Measurements from ENCODE around the gene FBXO10. TPM values are rescaled to one million over a fixed set of nuclear protein-coding genes. Genes with fewer than 3 reads are reported as not detected.
"Not testable (repeated sequence)": the region's sequence is repeated elsewhere in the genome, so short reads cannot be mapped to it uniquely, and the experiment has no call there.

The FBXO10 gene
- total RNA-seq, 1 experiment from 2014 or later = 14.0 TPM

DNA sequence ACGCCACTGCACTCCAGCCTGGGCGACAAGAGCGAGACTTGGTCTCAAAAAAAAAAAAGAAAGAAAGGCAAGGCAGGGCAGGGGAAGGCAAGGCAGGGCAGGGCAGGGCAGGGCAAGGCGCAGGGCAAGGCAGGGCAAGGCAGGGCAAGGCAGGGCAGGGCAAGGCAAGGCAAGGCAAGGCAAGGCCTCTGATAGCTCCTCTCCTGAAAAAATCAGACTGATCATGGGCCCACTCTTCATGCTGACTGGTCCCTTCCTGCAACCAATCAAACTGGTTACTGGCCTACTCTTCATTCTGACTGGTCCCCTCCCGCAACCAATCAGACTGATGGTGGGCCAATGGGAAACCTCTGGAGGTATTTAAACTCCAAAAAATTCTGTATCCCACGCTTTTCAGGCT is 107.6 kb downstream of the FBXO10 start:
- CTCF ChIA-PET = no interaction called here
- H3K27me3 Mint-ChIP-seq (ENCODE audit: low read depth) = no peaks in the 10 kb centered on the region
- ATAC-seq (no peak), DNase-seq (ENCODE audit: low spot score) (no peak)
- H3K9me3 Mint-ChIP-seq = peaks cover 5% of the 10 kb centered on the region; the same call in 1 of the 2 replicates
- no peak for TF ChIP-seq SOX15 (CRISPR knock-in tag; IDR thresholded peaks at IDR 0.05)
- no peak for TF ChIP-seq RORB (CRISPR knock-in tag; IDR thresholded peaks at IDR 0.05)
- TF ChIP-seq NFYB (CRISPR knock-in tag; conservative IDR thresholded peaks at IDR 0.05; ENCODE audit: low read depth) = peak; percentile 76
- TF ChIP-seq ETV6 (CRISPR knock-in tag; IDR thresholded peaks at IDR 0.05) = no peak
- TF ChIP-seq SP1 (CRISPR knock-in tag; conservative IDR thresholded peaks at IDR 0.05) = no peak
- TF ChIP-seq, protein P1, sequence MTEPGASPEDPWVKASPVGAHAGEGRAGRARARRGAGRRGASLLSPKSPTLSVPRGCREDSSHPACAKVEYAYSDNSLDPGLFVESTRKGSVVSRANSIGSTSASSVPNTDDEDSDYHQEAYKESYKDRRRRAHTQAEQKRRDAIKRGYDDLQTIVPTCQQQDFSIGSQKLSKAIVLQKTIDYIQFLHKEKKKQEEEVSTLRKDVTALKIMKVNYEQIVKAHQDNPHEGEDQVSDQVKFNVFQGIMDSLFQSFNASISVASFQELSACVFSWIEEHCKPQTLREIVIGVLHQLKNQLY (CRISPR knock-in tag; IDR thresholded peaks at IDR 0.05) = no peak
- TF ChIP-seq ZBTB43 (CRISPR knock-in tag; IDR thresholded peaks at IDR 0.05) = no peak
- H3K27ac Mint-ChIP-seq = no peak overlapping the region
- peaks cover 41% of the 10 kb centered on the region for H3K4me1 Mint-ChIP-seq
- peak overlapping the region; percentile 38; the same call in 1 of the 2 replicates for H3K4me3 Mint-ChIP-seq
- H3K36me3 Mint-ChIP-seq = peaks cover 7% of the 10 kb centered on the region
- POLR2A ChIA-PET = interaction anchor here (0.7 kb wide), 1 partner anchor 41 kb away, joined by 4 read pairs; no protein-coding TSS in a partner anchor

GRCh38 chr9:37467530-37467929 is 108.7 kb downstream of the FBXO10 start:
- POLR2A ChIA-PET; H3K36me3 Mint-ChIP-seq; H3K27ac Mint-ChIP-seq; H3K4me3 Mint-ChIP-seq; H3K9me3 Mint-ChIP-seq; ATAC-seq; CTCF ChIA-PET; DNase-seq (ENCODE audit: low spot score); H3K27me3 Mint-ChIP-seq (ENCODE audit: low read depth): not testable (repeated sequence)
- peaks cover 46% of the 10 kb centered on the region for H3K4me1 Mint-ChIP-seq

- ATAC-seq = peak; percentile 7
- POLR2A ChIA-PET = interaction anchor here (0.5 to 1.9 kb wide), 4 partner anchors 15 to 496 kb away, joined by 3 to 7 read pairs (median 4); partner anchors contain the start of gene POLR1E
- Mint-ChIP-seq H3K36me3 (peaks cover 8% of the 10 kb centered on the region), H3K4me1 (peaks cover 37% of the 10 kb centered on the region), H3K4me3 (peak overlapping the region; percentile 98), H3K27ac (peak overlapping the region; percentile 100), H3K9me3 (no peaks in the 10 kb centered on the region), H3K27me3 (ENCODE audit: low read depth) (no peaks in the 10 kb centered on the region)
- TF ChIP-seq ZNF416 (CRISPR knock-in tag; IDR thresholded peaks at IDR 0.05) (peak; percentile 9; the same call in 1 of the 2 replicates), GTF2I (CRISPR knock-in tag; conservative IDR thresholded peaks at IDR 0.05) (no peak), PRDM15 (CRISPR knock-in tag; IDR thresholded peaks at IDR 0.05) (no peak), SP1 (CRISPR knock-in tag; conservative IDR thresholded peaks at IDR 0.05) (no peak), ZNF532 (CRISPR knock-in tag; IDR thresholded peaks at IDR 0.05; ENCODE audit: borderline replicate concordance) (0 out of 2 replicates have a peak, but pooled peaks have one; percentile 10), EMX1 (CRISPR knock-in tag; IDR thresholded peaks at IDR 0.05) (0 out of 2 replicates have a peak, but pooled peaks have one; percentile 24), ZNF232 (CRISPR knock-in tag; IDR thresholded peaks at IDR 0.05) (no peak), ZNF423 (CRISPR knock-in tag; IDR thresholded peaks at IDR 0.05) (peak; percentile 26; the same call in 1 of the 2 replicates), NFYB (CRISPR knock-in tag; conservative IDR thresholded peaks at IDR 0.05; ENCODE audit: low read depth) (no peak), JUN (CRISPR knock-in tag; IDR thresholded peaks at IDR 0.05) (peak; percentile 68), CREM (CRISPR knock-in tag; IDR thresholded peaks at IDR 0.05) (0 out of 2 replicates have a peak, but pooled peaks have one; percentile 13), MYBL2 (CRISPR knock-in tag; IDR thresholded peaks at IDR 0.05) (no peak), E2F4 (CRISPR knock-in tag; IDR thresholded peaks at IDR 0.05; ENCODE audit: borderline replicate concordance, low read depth) (no peak)
- peak; percentile 72 for DNase-seq (ENCODE audit: low spot score)
- CTCF ChIA-PET = interaction anchor here (0.7 to 2.2 kb wide), 4 partner anchors 14 to 935 kb away, joined by 3 to 16 read pairs (median 3); partner anchors contain the start of gene POLR1E
Measured at GRCh38 chr9:37466037-37466709, 110.0 kb downstream of the FBXO10 start.

Measured in WTC11 (cell line).